ENCODE results near the gene PRR9. TPM values are rescaled to one million over a fixed set of nuclear protein-coding genes. Genes with fewer than 3 reads are reported as not detected.

PRR9 gene
- total RNA-seq, 4 donors from 2014 or later, result not detected

DNA sequence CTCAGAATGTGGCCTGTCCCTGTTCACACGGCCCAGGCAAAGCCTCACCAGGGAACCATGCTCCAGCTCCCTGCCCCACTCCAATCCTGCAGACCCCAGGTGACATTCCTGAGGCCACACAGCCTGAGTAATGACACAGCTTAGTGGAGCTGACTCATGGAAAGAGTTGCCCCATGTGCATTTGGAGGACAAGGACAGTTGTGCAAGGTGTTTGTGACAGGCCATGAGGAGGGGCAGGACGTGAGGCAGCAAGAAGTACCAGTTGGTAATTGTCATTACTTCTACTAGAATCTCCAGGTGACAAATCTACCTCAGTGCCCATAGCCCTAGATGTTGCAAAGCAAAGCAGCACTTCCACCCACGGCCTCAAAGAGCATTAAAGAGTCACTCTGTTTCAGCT, 15.2 kb downstream of the PRR9 start:
- TF ChIP-seq, protein P1, sequence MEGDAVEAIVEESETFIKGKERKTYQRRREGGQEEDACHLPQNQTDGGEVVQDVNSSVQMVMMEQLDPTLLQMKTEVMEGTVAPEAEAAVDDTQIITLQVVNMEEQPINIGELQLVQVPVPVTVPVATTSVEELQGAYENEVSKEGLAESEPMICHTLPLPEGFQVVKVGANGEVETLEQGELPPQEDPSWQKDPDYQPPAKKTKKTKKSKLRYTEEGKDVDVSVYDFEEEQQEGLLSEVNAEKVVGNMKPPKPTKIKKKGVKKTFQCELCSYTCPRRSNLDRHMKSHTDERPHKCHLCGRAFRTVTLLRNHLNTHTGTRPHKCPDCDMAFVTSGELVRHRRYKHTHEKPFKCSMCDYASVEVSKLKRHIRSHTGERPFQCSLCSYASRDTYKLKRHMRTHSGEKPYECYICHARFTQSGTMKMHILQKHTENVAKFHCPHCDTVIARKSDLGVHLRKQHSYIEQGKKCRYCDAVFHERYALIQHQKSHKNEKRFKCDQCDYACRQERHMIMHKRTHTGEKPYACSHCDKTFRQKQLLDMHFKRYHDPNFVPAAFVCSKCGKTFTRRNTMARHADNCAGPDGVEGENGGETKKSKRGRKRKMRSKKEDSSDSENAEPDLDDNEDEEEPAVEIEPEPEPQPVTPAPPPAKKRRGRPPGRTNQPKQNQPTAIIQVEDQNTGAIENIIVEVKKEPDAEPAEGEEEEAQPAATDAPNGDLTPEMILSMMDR (IDR thresholded peaks at IDR 0.05; ENCODE audit: low read depth), result no peak

- TF ChIP-seq, protein P1 (IDR thresholded peaks at IDR 0.05; ENCODE audit: low read depth), result no peak
These were observed 16.1 kb downstream of the PRR9 start for GRCh38 chr1:153233448-153233847.

GRCh38 chr1:153238527-153238926, 21.1 kb downstream of the PRR9 start:
- TF ChIP-seq, protein P1 (IDR thresholded peaks at IDR 0.05; ENCODE audit: low read depth), result no peak

DNA sequence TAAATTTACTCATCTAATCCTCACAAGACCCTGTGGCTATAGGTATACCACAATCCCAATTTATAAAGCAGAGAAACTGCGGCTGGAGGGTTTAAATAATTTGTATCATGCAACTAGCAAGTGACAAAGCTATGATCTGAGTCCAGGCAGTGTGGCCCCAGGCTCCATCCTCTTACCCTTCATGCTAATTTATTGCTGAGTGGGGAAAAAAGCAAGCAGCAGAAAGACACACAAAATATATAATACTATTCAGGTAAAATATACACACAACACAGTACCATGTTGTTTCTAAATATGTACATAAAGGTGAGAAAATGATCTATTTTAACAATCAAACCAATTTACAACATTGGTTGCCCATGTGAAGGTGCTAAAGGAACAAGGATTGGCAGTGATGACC, 24.8 kb downstream of the PRR9 start:
- TF ChIP-seq, protein P1 (IDR thresholded peaks at IDR 0.05; ENCODE audit: low read depth), result no peak

GRCh38 chr1:153245466-153245865, 28.1 kb downstream of the PRR9 start:
- TF ChIP-seq, protein P1 (IDR thresholded peaks at IDR 0.05; ENCODE audit: low read depth), result no peak

GRCh38 chr1:153246018-153246417, 28.6 kb downstream of the PRR9 start:
- TF ChIP-seq, protein P1 (IDR thresholded peaks at IDR 0.05; ENCODE audit: low read depth), result no peak

- TF ChIP-seq, protein P1 (IDR thresholded peaks at IDR 0.05; ENCODE audit: low read depth), result no peak
These were observed 29.4 kb downstream of the PRR9 start for GRCh38 chr1:153246825-153247224.
